ENCODE data around the gene C1orf174. TPM values are rescaled to one million over a fixed set of nuclear protein-coding genes. Genes with fewer than 3 reads are reported as not detected.

C1orf174 gene
- total and polyA plus RNA-seq, 11 donors = 7.9 to 16.4 (median 11.3) TPM

DNA sequence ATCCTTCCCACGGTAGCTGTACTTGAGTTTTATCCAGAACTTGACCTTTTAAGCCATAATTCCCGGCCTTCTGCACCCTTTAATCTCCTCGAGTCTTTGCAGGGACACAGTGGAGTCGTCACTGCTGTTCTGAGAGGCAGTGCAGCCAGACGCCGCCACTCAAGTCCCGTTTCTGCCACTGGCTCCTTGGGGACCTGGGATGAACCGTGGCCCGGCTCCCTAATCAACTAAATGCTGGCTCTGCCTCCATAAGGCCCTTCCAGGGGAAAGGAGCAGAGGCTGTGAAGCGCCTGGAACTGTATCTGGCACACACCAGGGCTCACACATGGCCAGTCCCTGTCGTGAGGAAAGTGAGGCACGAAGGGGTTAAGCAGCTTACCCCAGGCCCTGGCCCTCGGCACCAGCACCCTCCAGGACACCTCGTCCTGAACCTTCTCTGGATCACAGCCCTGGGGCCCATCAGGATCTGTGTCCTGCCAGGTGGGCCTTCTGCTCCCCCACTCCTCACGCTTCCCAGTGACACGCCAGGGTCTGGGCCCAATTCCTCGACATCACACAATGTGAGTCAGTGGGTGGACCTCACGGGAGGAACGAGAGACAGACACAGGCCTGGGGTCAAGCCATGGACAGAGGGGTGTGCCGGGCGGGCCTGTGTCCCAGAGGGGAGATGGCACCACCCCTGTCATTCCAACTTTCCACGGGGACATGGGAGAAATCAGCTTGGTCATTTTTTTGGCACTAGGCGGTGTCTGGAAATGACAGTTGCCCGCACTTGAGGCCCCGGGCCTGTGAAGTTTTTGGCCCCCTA is 23.5 kb upstream of the C1orf174 start:
- ATAC-seq = no peak
- WGBS, 4 donors = 52 to 65% (median 60%) methylated on average over 23 to 25 of the region's 25 CpGs
- peaks cover 0 to 47% (median 13%) of the 10 kb centered on the region in 9 donors for H3K27me3 ChIP-seq

DNA sequence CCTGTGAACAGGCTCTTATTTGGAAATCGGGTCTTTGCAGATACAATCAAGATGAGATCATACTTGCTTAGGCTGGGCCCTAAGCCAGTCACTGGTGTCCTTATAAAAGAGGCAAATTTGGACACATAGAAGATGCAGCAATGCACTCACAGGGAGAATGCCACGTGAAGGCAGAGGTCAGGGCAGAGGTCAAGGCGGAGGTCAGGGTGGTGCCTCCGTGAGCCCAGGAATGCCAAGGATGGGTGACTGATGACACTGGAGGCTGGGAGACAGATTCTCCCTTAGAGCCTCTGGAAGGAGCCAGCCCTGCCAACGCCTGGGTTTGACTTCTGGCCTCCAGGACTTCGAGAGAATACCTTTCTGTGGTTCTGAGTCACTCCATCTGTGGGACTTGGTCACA is 22.8 kb upstream of the C1orf174 start:
- intact Hi-C loops (cut with DNase I) = no loop called here
- TF ChIP-seq POLR2A (IDR thresholded peaks at IDR 0.05) = no peak
- TF ChIP-seq, protein P1, sequence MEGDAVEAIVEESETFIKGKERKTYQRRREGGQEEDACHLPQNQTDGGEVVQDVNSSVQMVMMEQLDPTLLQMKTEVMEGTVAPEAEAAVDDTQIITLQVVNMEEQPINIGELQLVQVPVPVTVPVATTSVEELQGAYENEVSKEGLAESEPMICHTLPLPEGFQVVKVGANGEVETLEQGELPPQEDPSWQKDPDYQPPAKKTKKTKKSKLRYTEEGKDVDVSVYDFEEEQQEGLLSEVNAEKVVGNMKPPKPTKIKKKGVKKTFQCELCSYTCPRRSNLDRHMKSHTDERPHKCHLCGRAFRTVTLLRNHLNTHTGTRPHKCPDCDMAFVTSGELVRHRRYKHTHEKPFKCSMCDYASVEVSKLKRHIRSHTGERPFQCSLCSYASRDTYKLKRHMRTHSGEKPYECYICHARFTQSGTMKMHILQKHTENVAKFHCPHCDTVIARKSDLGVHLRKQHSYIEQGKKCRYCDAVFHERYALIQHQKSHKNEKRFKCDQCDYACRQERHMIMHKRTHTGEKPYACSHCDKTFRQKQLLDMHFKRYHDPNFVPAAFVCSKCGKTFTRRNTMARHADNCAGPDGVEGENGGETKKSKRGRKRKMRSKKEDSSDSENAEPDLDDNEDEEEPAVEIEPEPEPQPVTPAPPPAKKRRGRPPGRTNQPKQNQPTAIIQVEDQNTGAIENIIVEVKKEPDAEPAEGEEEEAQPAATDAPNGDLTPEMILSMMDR (IDR thresholded peaks at IDR 0.05) = no peak
- no peak overlapping the region for H3K4me3 ChIP-seq
- ATAC-seq = no peak
- DNase-seq = peak in 1 of 5 donors; percentile 3
- 48 to 74% (median 61%) methylated on average over 6 of the region's 6 CpGs for WGBS, 4 donors
- no peaks in the 10 kb centered on the region for H3K36me3 ChIP-seq
- no peak overlapping the region for H3K27ac ChIP-seq
- no peaks in the 10 kb centered on the region for H3K9me3 ChIP-seq
- no peaks in the 10 kb centered on the region for H3K4me1 ChIP-seq
- peaks cover 0 to 51% (median 13%) of the 10 kb centered on the region in 9 donors for H3K27me3 ChIP-seq

More for the DNA sequence above, 23.5 kb upstream of the C1orf174 start:
- H3K9me3 ChIP-seq = no peaks in the 10 kb centered on the region
- H3K4me3 ChIP-seq = no peak overlapping the region
- peak in 2 of 5 donors; percentile 16 to 56 for DNase-seq
- intact Hi-C loops (cut with DNase I) = no loop called here
- H3K36me3 ChIP-seq = no peaks in the 10 kb centered on the region
- H3K4me1 ChIP-seq = no peaks in the 10 kb centered on the region
- no peak for TF ChIP-seq POLR2A (IDR thresholded peaks at IDR 0.05)
- TF ChIP-seq, protein P1 (IDR thresholded peaks at IDR 0.05) = no peak
- no peak overlapping the region for H3K27ac ChIP-seq

DNA sequence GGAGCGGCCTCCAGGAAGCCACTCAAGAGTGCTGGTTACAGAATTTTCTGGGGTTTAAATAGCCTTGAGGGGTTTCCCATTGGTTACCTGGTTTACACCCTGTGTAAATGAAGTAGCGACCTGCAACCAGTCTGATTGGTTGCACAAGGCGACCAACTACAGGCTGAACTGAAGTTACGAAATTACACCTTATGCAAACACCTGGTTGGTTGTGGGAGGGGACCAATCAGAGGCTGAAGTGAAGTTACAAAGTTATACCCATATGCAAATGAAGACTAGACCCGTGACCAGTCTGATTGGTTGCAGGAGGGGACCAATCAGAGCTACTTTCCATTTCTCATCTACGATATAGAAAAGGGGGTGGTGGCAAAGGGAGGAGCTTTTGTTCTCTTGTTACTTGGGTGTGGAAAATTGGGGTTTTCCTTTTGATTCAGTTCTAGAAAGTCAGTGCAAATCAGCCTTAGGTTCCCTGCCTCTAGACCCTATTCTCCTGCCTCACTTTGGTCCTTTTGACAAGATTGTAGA is 22.2 kb upstream of the C1orf174 start:
- H3K27me3 ChIP-seq = peaks cover 0 to 57% (median 19%) of the 10 kb centered on the region in 9 donors
- H3K27ac ChIP-seq = no peak overlapping the region
- no peaks in the 10 kb centered on the region for H3K36me3 ChIP-seq
- DNase-seq = no peak
- intact Hi-C loops (cut with DNase I) = no loop called here
- no peaks in the 10 kb centered on the region for H3K4me1 ChIP-seq
- TF ChIP-seq, protein P1 (IDR thresholded peaks at IDR 0.05) = no peak
- no peak for TF ChIP-seq POLR2A (IDR thresholded peaks at IDR 0.05)
- 75 to 85% (median 82%) methylated on average over 6 of the region's 6 CpGs for WGBS, 4 donors
- H3K4me3 ChIP-seq = no peak overlapping the region
- H3K9me3 ChIP-seq = no peaks in the 10 kb centered on the region
- no peak for ATAC-seq

DNA sequence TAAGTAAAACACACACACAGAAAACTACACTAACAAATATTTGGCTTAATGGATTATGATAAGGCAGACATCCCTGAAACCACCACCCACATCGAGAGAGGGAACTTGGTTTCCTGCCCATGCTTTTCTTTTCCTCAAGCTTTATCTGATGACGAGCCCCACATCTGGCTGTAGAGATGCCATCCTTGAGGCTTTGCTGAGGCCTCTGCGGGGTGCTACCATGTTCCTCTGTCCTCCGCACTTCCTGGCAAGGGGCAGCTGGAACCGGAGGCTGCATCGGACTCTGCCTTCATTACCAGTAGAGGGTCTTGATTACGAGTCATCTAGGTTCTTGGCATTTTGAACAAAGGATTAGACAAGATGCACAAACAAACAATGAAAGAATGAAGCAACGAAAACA is 21.7 kb upstream of the C1orf174 start:
- no peaks in the 10 kb centered on the region for H3K4me1 ChIP-seq

More for the DNA sequence above, 21.7 kb upstream of the C1orf174 start:
- Histone ChIP-seq H3K27ac (no peak overlapping the region), H3K36me3 (no peaks in the 10 kb centered on the region), H3K4me3 (no peak overlapping the region), H3K9me3 (no peaks in the 10 kb centered on the region), H3K27me3 (peaks cover 0 to 62% (median 20%) of the 10 kb centered on the region in 9 donors)
- intact Hi-C loops (cut with DNase I) = no loop called here
- 73 to 76% (median 74%) methylated on average over 8 of the region's 8 CpGs for WGBS, 4 donors
- no peak for ATAC-seq
- no peak for TF ChIP-seq POLR2A (IDR thresholded peaks at IDR 0.05)
- TF ChIP-seq, protein P1 (IDR thresholded peaks at IDR 0.05) = no peak
- no peak for DNase-seq

Data from heart left ventricle (tissue), 16 donors.